Occipital lobe (tissue), 2 donors: ENCODE measurements around the gene TLK1. TPM values are rescaled to one million over a fixed set of nuclear protein-coding genes. Genes with fewer than 3 reads are reported as not detected.
"Not testable (repeated sequence)": the region's sequence is repeated elsewhere in the genome, so short reads cannot be mapped to it uniquely, and the experiment has no call there.

Experiments used
- DNase-seq: peaks from one replicate; lab custom pipeline; 2025; lab: John Stamatoyannopoulos, UW
- total RNA-seq: library from RNA; depleted of rRNA; stranded (reverse); fragments of >200 nt; gene quantifications from one replicate; pipeline ENCODE4 v1.2.3, GENCODE V29; 2014

Gene TLK1
- total RNA-seq, 1 donor from 2014 or later: 30.1 TPM

GRCh38 chr2:171143670-171144062 lies 17.0 kb downstream of the TLK1 start:
- no peak for DNase-seq

- no peak for DNase-seq
Measured at GRCh38 chr2:171142398-171142797, 18.3 kb downstream of the TLK1 start.

GRCh38 chr2:171141320-171141719 lies 19.4 kb downstream of the TLK1 start:
- no peak for DNase-seq

- no peak for DNase-seq
Measured at GRCh38 chr2:171139860-171140259, 20.8 kb downstream of the TLK1 start.

- DNase-seq: no peak
Measured at GRCh38 chr2:171136024-171136423, 24.7 kb downstream of the TLK1 start.

GRCh38 chr2:171134624-171135230 lies 26.0 kb downstream of the TLK1 start:
- DNase-seq: no peak

GRCh38 chr2:171132086-171132485 lies 28.6 kb downstream of the TLK1 start:
- DNase-seq: no peak

- DNase-seq: no peak
Measured at GRCh38 chr2:171128461-171128860, 32.2 kb downstream of the TLK1 start.

GRCh38 chr2:171124541-171124940 lies 36.2 kb downstream of the TLK1 start:
- DNase-seq: no peak

GRCh38 chr2:171109571-171109970 lies 51.1 kb downstream of the TLK1 start:
- no peak for DNase-seq

GRCh38 chr2:171109020-171109419 lies 51.7 kb downstream of the TLK1 start:
- no peak for DNase-seq

GRCh38 chr2:171107803-171108202 lies 52.9 kb downstream of the TLK1 start:
- no peak for DNase-seq

- DNase-seq: no peak
Measured at GRCh38 chr2:171104379-171104778, 56.3 kb downstream of the TLK1 start.

GRCh38 chr2:171102802-171103201 lies 57.9 kb downstream of the TLK1 start:
- no peak for DNase-seq

GRCh38 chr2:171100370-171100769 lies 60.3 kb downstream of the TLK1 start:
- no peak for DNase-seq

GRCh38 chr2:171098607-171099006 lies 62.1 kb downstream of the TLK1 start:
- no peak for DNase-seq

GRCh38 chr2:171095014-171095582 lies 65.6 kb downstream of the TLK1 start:
- DNase-seq: no peak

- not testable (repeated sequence) for DNase-seq
Measured at GRCh38 chr2:171091517-171091916, 69.2 kb downstream of the TLK1 start.

GRCh38 chr2:171089489-171089888 lies 71.2 kb downstream of the TLK1 start:
- DNase-seq: no peak

GRCh38 chr2:171088057-171088834 lies 72.4 kb downstream of the TLK1 start:
- DNase-seq: no peak

GRCh38 chr2:171087547-171087946 lies 73.1 kb downstream of the TLK1 start:
- no peak for DNase-seq

GRCh38 chr2:171086352-171087290 lies 74.1 kb downstream of the TLK1 start:
- DNase-seq: no peak
